GM15510 (cell line): ENCODE measurements around the gene GABRG2.

Experiments
- POLR2A ChIP-seq: IDR thresholded peaks from 3 replicates; pipeline ENCODE4 v1.6.1; 2011; ENCODE audit warnings: borderline replicate concordance; ENCODE audit not compliant: insufficient read length; ENCODE audit errors: extremely low read depth

The GABRG2 gene

GRCh38 chr5:162163663-162164062 lies 96.1 kb downstream of the GABRG2 start:
- no peak for TF ChIP-seq POLR2A

GRCh38 chr5:162174358-162174974 lies 106.9 kb downstream of the GABRG2 start:
- TF ChIP-seq POLR2A = no peak

- TF ChIP-seq POLR2A = no peak
Measured at GRCh38 chr5:162187371-162187770, 119.8 kb downstream of the GABRG2 start.

DNA sequence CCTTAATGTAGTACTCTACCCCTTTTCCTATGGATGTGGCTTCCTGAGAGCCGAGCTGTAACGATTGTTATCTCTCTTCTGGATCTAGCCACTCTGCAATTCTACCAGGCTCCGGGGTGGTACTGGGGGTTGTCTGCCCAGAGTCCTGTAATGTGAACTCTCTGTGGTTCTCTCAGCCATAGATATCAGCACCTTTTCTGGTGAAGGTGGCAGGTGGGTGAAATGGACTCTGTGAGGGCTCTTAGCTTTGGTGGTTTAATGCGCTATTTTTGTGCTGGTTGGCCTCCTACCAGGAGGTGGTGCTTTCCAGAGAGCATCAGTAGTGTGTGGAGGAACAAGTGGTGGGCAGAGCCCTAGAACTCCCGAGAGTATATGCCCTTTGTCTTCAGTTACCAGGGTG lies 122.1 kb downstream of the GABRG2 start:
- TF ChIP-seq POLR2A = no peak

DNA sequence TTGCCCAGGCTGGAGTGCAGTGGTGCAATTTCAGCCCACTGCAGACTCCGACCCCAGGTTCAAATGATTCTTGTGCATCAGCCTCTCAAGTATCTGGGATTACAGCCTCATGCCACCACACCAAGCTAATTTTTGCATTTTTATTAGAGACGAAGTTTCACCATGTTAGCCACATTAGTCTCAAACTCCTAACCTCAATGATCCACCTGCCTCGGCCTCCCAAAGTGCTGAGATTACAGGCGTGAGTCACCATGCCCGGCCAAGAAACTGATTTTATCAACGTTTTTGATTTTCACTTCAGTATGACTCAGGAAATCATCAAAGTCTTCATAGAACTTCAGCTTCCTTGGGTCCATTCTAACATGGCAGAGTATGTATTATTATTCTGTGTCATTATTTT lies 125.4 kb downstream of the GABRG2 start:
- TF ChIP-seq POLR2A = no peak

GRCh38 chr5:162196351-162196750 lies 128.8 kb downstream of the GABRG2 start:
- no peak for TF ChIP-seq POLR2A

GRCh38 chr5:162202285-162202880 lies 134.8 kb downstream of the GABRG2 start:
- no peak for TF ChIP-seq POLR2A
